Body of pancreas (tissue), 4 donors: ENCODE data around the gene CCDC68.

ENCODE experiments used
- POLR2A ChIP-seq, 3 donors: fragments of 450-650 bp; IDR thresholded peaks; one replicate each; pipeline ENCODE4 v1.6.1; 2016; ENCODE audit warnings: antibody characterized with exemption in 3 of 3, mild to moderate bottlenecking in 2 of 3
- TF ChIP-seq, protein P1 (sequence below), 7 experiments: fragments of 450-650 bp in 4 of 7; fragments of 200-600 bp in 3 of 7; sonication (generic) in 3 of 7; IDR thresholded peaks; one replicate each; pipeline ENCODE4 v1.5.1; 2016 to 2019; ENCODE audit warnings: antibody characterized with exemption in 7 of 7

DNA sequence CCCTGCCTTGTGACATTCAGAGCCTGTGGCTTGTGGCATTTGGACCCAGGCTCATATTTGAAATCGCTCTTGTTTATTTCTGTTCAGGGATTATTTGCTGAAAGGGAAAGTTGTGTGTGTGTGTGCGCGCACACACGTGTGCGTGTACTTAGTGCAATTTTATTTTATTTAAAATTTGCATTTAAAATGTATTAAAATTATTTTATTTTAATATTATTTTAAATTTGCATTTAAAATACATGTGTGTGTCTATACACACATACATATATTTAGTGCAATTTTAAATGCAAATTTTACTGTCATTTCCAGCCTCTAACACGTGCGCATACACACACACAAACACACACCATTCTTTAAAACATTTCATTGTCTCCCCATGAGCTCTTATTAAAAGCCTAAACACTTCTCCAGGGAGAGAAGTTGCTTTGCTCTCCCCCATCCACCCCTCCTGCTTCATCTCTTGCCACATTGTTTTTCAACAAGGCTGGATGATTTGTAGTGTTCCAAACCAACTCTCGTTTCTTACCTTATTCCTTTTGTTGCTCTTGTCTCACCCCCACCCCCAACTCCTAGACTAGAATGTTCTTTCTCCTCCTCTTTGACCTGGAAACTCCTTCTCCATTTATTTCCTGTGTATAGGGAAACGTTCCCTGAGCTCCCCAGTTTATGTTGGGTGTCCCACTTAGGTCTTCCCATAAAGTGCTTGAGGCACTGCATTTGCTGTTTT lies 3.8 kb upstream of the CCDC68 start:
- TF ChIP-seq, protein P1, sequence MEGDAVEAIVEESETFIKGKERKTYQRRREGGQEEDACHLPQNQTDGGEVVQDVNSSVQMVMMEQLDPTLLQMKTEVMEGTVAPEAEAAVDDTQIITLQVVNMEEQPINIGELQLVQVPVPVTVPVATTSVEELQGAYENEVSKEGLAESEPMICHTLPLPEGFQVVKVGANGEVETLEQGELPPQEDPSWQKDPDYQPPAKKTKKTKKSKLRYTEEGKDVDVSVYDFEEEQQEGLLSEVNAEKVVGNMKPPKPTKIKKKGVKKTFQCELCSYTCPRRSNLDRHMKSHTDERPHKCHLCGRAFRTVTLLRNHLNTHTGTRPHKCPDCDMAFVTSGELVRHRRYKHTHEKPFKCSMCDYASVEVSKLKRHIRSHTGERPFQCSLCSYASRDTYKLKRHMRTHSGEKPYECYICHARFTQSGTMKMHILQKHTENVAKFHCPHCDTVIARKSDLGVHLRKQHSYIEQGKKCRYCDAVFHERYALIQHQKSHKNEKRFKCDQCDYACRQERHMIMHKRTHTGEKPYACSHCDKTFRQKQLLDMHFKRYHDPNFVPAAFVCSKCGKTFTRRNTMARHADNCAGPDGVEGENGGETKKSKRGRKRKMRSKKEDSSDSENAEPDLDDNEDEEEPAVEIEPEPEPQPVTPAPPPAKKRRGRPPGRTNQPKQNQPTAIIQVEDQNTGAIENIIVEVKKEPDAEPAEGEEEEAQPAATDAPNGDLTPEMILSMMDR (IDR thresholded peaks at IDR 0.05): no peak
- TF ChIP-seq POLR2A (IDR thresholded peaks at IDR 0.05): no peak
